AG10803 (cell line): ENCODE results near the gene HAL.
A peak's percentile ranks its signal among the peaks of the same experiment; 100 is the strongest.

ENCODE experiments used
- DNase-seq: peaks from one replicate; pipeline ENCODE4 v3.0.0; 2010; ENCODE audit warnings: low read depth
- H3K4me3 ChIP-seq: 2 replicates; pipeline ENCODE4 v1.5.1; 2011; ENCODE audit warnings: mild to moderate bottlenecking, low read length, control low read depth
- CTCF ChIP-seq: conservative IDR thresholded peaks from 2 replicates; pipeline ENCODE4 v1.5.1; 2011; ENCODE audit warnings: mild to moderate bottlenecking, low read length, control low read depth, inconsistent platforms

The HAL gene

GRCh38 chr12:96028538-96028937, 32.4 kb upstream of the HAL start:
- DNase-seq: no peak
- no peak for TF ChIP-seq CTCF
- no peak overlapping the region for H3K4me3 ChIP-seq

GRCh38 chr12:96026331-96026730, 30.2 kb upstream of the HAL start:
- TF ChIP-seq CTCF: no peak
- no peak for DNase-seq
- H3K4me3 ChIP-seq: no peak overlapping the region

- DNase-seq: no peak
- no peak overlapping the region for H3K4me3 ChIP-seq
- TF ChIP-seq CTCF: no peak
Measured at GRCh38 chr12:96025518-96025917, 29.4 kb upstream of the HAL start.

GRCh38 chr12:96020314-96021003, 24.3 kb upstream of the HAL start:
- no peak for DNase-seq
- no peak for TF ChIP-seq CTCF

GRCh38 chr12:96015672-96016071, 19.5 kb upstream of the HAL start:
- DNase-seq: peak; percentile 36
- peak; percentile 53 for TF ChIP-seq CTCF
- H3K4me3 ChIP-seq: no peak overlapping the region

More at GRCh38 chr12:96020314-96021003, 24.3 kb upstream of the HAL start:
- no peak overlapping the region for H3K4me3 ChIP-seq

GRCh38 chr12:96014943-96015599, 18.9 kb upstream of the HAL start:
- no peak overlapping the region for H3K4me3 ChIP-seq
- TF ChIP-seq CTCF: no peak
- peak; percentile 10 for DNase-seq

GRCh38 chr12:96007729-96008128, 11.6 kb upstream of the HAL start:
- TF ChIP-seq CTCF: no peak
- H3K4me3 ChIP-seq: no peak overlapping the region
- no peak for DNase-seq
